Nephron progenitor cell (in vitro differentiated cells): Measurements from ENCODE around the gene TBCC.

Experiments
- DNase-seq: peaks from one replicate; pipeline ENCODE4 v3.0.0; 2021
- H3K27ac Mint-ChIP-seq: 2 replicates; pipeline ENCODE4 v1.8.0; 2021; ENCODE audit warnings: mild to moderate bottlenecking, moderate library complexity, mixed read lengths
- H3K27me3 Mint-ChIP-seq: 2 replicates; pipeline ENCODE4 v1.8.0; 2021; ENCODE audit warnings: mild to moderate bottlenecking, low read depth, mixed read lengths; ENCODE audit not compliant: poor library complexity
- H3K36me3 Mint-ChIP-seq: 2 replicates; pipeline ENCODE4 v1.8.0; 2021; ENCODE audit warnings: low read depth, mixed read lengths
- H3K4me1 Mint-ChIP-seq: 2 replicates; pipeline ENCODE4 v1.8.0; 2021; ENCODE audit warnings: mixed read lengths
- H3K4me3 Mint-ChIP-seq: 2 replicates; pipeline ENCODE4 v1.8.0; 2021; ENCODE audit warnings: mild to moderate bottlenecking, moderate library complexity, mixed read lengths
- H3K9me3 Mint-ChIP-seq: 2 replicates; pipeline ENCODE4 v1.8.0; 2021; ENCODE audit warnings: mild to moderate bottlenecking, moderate library complexity, mixed read lengths
- CTCF ChIP-seq: fragments of 200-600 bp; sonication (generic); IDR thresholded peaks from 2 replicates; pipeline ENCODE4 v1.5.0; 2021; ENCODE audit warnings: antibody characterized with exemption

Gene TBCC

GRCh38 chr6:42782689-42783176, 36.8 kb upstream of the TBCC start:
- Mint-ChIP-seq H3K27ac (peak overlapping the region; percentile 99), H3K4me3 (peak overlapping the region; percentile 93), H3K4me1 (peaks cover 29% of the 10 kb centered on the region), H3K9me3 (no peaks in the 10 kb centered on the region), H3K36me3 (no peaks in the 10 kb centered on the region), H3K27me3 (no peaks in the 10 kb centered on the region)
- no peak for TF ChIP-seq CTCF
- DNase-seq: peak; percentile 61

DNA sequence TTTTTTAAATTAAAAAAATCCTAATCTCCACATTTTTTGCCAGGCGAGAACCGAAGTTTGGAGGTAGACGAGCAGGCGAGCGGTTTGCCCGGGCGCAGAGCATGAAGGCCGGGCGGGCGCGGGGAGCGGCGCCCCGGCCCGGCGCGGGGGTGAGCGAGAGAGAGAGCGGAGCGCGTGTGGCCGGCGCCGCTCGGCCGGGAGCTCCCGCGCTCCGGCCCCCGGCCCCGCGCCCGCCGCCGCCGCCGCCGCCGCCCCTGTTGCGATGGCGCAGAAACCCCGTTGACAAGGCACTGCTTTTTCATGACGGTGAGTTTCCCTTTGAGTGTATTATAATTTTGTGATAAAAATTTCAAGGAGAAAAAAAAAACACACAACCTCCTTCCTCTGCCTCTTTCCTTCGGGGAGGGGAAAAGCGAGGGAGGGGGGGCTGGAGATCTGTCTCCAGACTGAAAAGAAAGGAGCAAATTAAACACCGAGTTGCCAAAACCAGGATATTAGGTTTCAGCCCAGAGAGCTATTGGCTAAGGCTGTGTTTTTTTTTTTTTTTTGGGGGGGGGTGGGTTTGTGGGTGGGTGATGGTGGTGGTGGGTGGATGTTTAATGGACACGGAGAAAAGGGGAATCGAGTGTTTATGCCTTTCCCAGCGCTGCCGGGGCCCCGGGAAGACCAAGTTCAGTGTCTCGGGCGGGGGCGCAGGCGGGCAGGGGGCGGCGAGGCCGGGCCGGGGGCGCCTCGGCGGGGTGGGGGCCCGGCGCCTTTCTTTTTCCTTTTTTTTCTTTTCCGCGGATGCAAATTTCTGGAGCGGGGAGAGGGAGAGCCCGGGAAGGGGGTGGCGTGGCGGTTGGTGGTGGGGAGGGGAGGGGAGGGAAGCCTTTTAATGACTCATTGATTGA, 36.1 kb upstream of the TBCC start, which contains the start of gene BICRAL:
Gene BICRAL, plus strand, starts transcription at position 257 of the 893 bp plus-strand sequence. CDS start 39,971 bp downstream, outside the sequence.
- Mint-ChIP-seq H3K9me3 (no peaks in the 10 kb centered on the region), H3K4me3 (peak within 1 kb of the TSS; percentile 93), H3K27ac (peak within 1 kb of the TSS; percentile 99), H3K4me1 (peaks cover 29% of the 10 kb centered on the region), H3K36me3 (no peaks in the 10 kb centered on the region), H3K27me3 (no peaks in the 10 kb centered on the region)
- no peak for TF ChIP-seq CTCF
- DNase-seq: peak; percentile 84

- Mint-ChIP-seq H3K4me1 (peaks cover 29% of the 10 kb centered on the region), H3K27me3 (no peaks in the 10 kb centered on the region), H3K27ac (peak overlapping the region; percentile 55), H3K36me3 (no peaks in the 10 kb centered on the region), H3K9me3 (no peaks in the 10 kb centered on the region), H3K4me3 (peak overlapping the region; percentile 93)
- DNase-seq: no peak
- no peak for TF ChIP-seq CTCF
These were observed 35.6 kb upstream of the TBCC start for GRCh38 chr6:42781546-42781795.

DNA sequence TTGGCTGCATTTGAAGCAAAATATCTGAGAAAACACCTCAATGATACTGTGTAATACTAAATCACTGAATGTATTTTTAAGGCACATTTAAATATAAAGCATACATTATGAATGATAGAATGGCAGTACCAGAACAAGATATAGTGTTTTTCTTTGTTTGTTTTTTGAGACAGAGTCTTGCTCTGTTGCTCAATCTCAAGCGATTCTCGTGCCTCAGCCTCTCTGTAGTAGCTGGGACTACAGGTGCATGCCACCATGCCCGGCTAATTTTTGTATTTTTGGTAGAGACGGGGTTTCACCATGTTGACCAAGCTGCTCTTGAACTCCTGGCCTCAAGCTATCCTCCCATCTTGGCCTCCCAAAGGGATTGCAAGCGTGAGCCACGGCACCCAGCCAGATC, 33.6 kb upstream of the TBCC start:
- no peaks in the 10 kb centered on the region for H3K9me3 Mint-ChIP-seq
- H3K27me3 Mint-ChIP-seq: peaks cover 8% of the 10 kb centered on the region
- no peak for TF ChIP-seq CTCF
- H3K27ac Mint-ChIP-seq: no peak overlapping the region
- H3K4me1 Mint-ChIP-seq: peaks cover 29% of the 10 kb centered on the region
- DNase-seq: no peak
- H3K4me3 Mint-ChIP-seq: no peak overlapping the region
- H3K36me3 Mint-ChIP-seq: no peaks in the 10 kb centered on the region

DNA sequence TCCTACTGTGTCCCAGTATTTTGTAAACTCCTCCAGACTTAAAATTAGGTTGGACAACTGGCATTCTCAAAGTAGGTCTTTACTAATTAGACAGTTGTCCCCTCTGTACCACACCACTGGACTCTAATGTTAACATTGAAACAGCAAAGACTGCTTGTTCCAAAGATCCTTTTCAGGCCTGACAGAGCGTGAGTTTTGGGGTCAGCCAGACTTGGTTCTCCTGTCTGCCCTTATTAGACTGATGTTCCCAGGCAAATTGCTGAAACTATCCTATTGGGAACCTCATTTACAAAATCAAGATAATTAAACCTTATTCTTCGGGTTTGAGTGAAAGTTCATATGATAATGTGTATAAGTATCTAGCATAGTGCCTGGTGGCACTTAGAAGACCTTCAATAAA, 32.2 kb upstream of the TBCC start:
- Mint-ChIP-seq H3K4me3 (no peak overlapping the region), H3K27ac (no peak overlapping the region)

More for the DNA sequence above, 32.2 kb upstream of the TBCC start:
- Mint-ChIP-seq H3K9me3 (no peaks in the 10 kb centered on the region), H3K4me1 (peaks cover 29% of the 10 kb centered on the region), H3K36me3 (no peaks in the 10 kb centered on the region), H3K27me3 (peaks cover 9% of the 10 kb centered on the region)
- no peak for TF ChIP-seq CTCF
- no peak for DNase-seq
